Neural progenitor cell (in vitro differentiated cells): ENCODE results near the gene EPHA4.

Experiments used
- EZH2 ChIP-seq: fragments of 200-600 bp; sonication (generic); IDR thresholded peaks from 2 replicates; pipeline ENCODE4 v1.6.1; 2017; ENCODE audit warnings: antibody characterized with exemption, mild to moderate bottlenecking, moderate library complexity
- EZH2phosphoT487 ChIP-seq: fragments of 200-600 bp; sonication (generic); IDR thresholded peaks from 2 replicates; pipeline ENCODE4 v1.6.1; 2017; ENCODE audit warnings: antibody characterized with exemption
- TF ChIP-seq, protein P1 (sequence below): fragments of 200-600 bp; sonication (generic); IDR thresholded peaks from 2 replicates; pipeline ENCODE4 v1.5.1; 2017; ENCODE audit warnings: antibody characterized with exemption, mild to moderate bottlenecking

GRCh38 chr2:221571025-221571550, 1.0 kb downstream of the EPHA4 start:
- TF ChIP-seq, protein P1, sequence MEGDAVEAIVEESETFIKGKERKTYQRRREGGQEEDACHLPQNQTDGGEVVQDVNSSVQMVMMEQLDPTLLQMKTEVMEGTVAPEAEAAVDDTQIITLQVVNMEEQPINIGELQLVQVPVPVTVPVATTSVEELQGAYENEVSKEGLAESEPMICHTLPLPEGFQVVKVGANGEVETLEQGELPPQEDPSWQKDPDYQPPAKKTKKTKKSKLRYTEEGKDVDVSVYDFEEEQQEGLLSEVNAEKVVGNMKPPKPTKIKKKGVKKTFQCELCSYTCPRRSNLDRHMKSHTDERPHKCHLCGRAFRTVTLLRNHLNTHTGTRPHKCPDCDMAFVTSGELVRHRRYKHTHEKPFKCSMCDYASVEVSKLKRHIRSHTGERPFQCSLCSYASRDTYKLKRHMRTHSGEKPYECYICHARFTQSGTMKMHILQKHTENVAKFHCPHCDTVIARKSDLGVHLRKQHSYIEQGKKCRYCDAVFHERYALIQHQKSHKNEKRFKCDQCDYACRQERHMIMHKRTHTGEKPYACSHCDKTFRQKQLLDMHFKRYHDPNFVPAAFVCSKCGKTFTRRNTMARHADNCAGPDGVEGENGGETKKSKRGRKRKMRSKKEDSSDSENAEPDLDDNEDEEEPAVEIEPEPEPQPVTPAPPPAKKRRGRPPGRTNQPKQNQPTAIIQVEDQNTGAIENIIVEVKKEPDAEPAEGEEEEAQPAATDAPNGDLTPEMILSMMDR = no peak
- TF ChIP-seq EZH2phosphoT487 (no peak), EZH2 (no peak)
